SKM-1 (cell line): ENCODE data around the gene ARSI.
A peak's percentile ranks its signal among the peaks of the same experiment; 100 is the strongest.
"Not testable (repeated sequence)": the region's sequence is repeated elsewhere in the genome, so short reads cannot be mapped to it uniquely, and the experiment has no call there.

ENCODE experiments used
- DNase-seq: peaks from one replicate; lab custom pipeline; 2025; ENCODE audit not compliant: unreplicated experiment; lab: John Stamatoyannopoulos, UW

The ARSI gene

DNA sequence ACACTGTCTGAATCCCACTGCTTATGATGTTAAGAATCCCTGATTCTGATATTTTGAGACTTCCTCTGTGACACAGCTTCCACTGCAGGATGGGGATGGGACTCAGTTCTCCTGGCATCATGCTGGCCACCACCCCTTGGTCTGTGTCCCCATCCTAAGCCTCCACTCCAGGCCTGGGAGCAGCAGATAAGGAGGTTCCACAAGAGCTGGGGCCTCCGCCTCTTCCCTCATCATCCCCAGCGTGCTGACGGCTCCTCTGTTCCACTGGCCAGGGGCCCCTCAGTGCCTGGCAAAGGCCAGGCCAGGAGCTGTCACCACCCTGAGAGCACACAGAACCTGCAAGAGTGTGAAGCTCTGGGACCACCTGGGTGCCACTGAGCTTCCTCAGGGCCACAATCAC is 53.8 kb downstream of the ARSI start:
- no peak for DNase-seq

DNA sequence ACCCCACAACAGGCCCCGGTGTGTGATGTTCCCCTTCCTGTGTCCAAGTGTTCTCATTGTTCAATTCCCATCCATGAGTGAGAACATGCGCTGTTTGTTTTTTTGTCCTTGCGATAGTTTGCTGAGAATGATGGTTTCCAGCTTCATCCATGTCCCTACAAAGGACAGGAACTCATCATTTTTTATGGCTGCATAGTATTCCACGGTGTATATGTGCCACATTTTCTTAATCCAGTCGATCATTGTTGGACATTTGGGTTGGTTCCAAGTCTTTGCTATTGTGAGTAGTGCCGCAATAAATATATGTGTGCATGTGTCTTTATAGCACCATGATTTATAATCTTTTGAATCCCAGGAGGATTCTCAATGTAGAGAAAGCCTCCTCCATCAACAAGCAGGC is 54.2 kb downstream of the ARSI start:
- DNase-seq: not testable (repeated sequence)

DNA sequence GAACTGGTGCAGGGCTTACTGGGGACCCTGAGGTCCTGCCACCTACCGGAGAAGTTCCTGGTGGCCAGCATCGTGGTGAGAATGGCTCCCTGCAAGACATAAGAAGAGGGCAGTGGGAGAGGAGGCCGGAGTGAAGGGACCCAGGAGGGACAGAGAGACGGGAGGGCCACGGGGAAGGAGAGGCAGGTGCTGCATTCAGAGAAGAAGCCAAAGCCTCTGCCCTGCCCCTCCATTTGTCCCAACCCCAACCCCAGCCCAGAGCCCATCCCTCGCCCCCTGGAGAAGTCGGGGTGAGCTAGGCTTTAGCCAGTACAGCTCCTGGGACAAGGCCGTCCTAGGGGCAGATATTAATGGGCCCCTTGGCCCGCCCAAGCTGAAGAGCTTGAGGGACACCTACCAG is 55.0 kb downstream of the ARSI start:
- no peak for DNase-seq

DNA sequence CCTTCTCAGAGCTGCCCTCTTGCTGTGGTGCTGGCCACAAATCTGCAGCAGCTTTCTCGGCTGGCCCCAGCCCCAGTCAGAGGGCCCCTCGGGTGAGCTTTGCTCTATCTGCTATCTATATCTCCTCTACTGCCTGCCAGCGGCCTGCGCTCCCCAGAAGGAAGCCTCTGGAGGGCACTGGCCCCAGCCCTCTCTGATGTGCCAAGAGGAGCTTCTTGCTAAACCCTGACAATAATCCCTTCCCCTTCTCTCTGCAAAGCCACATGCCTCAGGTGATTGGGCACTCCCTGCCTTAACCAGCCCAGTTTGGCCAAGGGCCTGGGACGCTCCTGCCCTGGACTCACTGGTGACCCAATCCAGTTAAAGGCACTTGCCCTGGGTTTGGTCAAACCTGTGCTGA is 55.9 kb downstream of the ARSI start:
- peak; percentile 7 for DNase-seq

DNA sequence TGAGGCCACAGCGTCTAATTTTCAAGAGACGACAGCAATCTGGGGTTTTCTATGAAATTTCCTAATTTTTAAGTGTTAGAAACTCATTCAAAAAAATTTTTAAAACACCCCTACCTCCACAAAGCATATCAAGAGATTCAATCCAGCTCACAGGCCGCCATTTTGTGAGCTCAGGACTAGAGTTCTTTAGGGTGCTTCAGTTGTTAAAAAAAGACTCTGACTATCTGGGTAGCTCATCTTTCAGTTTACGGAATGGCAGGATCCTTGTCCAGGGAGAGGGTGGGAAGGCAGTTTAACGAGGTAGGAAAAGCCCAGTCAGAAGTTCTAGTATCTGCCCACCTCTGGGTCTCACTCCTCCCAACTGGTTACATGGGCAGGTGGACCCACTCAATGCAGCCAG is 56.3 kb downstream of the ARSI start:
- no peak for DNase-seq
